ENCODE results near the gene ZNF229.
"Not testable (repeated sequence)": the region's sequence is repeated elsewhere in the genome, so short reads cannot be mapped to it uniquely, and the experiment has no call there.

Gene ZNF229

GRCh38 chr19:44447916-44448674, at the start of gene ZNF229:
ZNF229 (minus strand) TSS chr19:44448472; CDS start chr19:44442847, 5,625 bp downstream.
- DNase-seq (ENCODE audit: low read depth, low spot score), result peak; percentile 63

- no peak for DNase-seq (ENCODE audit: low read depth, low spot score)
Measured at GRCh38 chr19:44496711-44497110, 48.4 kb upstream of the ZNF229 start.

- DNase-seq (ENCODE audit: low read depth, low spot score), result no peak
Measured at GRCh38 chr19:44476559-44477408, 28.5 kb upstream of the ZNF229 start.

GRCh38 chr19:44468730-44469129, 20.5 kb upstream of the ZNF229 start:
- DNase-seq (ENCODE audit: low read depth, low spot score), result not testable (repeated sequence)

- not testable (repeated sequence) for DNase-seq (ENCODE audit: low read depth, low spot score)
Measured at GRCh38 chr19:44462600-44463286, 14.5 kb upstream of the ZNF229 start.

GRCh38 chr19:44456016-44456415, 7.7 kb upstream of the ZNF229 start:
- DNase-seq (ENCODE audit: low read depth, low spot score), result not testable (repeated sequence)

GRCh38 chr19:44455100-44455499, 6.8 kb upstream of the ZNF229 start:
- no peak for DNase-seq (ENCODE audit: low read depth, low spot score)

- no peak for DNase-seq (ENCODE audit: low read depth, low spot score)
Measured at GRCh38 chr19:44452367-44452766, 4.1 kb upstream of the ZNF229 start.

GRCh38 chr19:44451687-44452086, 3.4 kb upstream of the ZNF229 start:
- DNase-seq (ENCODE audit: low read depth, low spot score), result no peak

GRCh38 chr19:44438441-44438840, 9.8 kb downstream of the ZNF229 start:
- DNase-seq (ENCODE audit: low read depth, low spot score), result no peak

GRCh38 chr19:44435441-44435840, 12.8 kb downstream of the ZNF229 start:
- DNase-seq (ENCODE audit: low read depth, low spot score), result no peak

GRCh38 chr19:44430956-44431355, 17.3 kb downstream of the ZNF229 start:
- DNase-seq (ENCODE audit: low read depth, low spot score), result no peak

- not testable (repeated sequence) for DNase-seq (ENCODE audit: low read depth, low spot score)
Measured at GRCh38 chr19:44415553-44415952, 32.7 kb downstream of the ZNF229 start.

GRCh38 chr19:44401139-44402115, 46.8 kb downstream of the ZNF229 start, which contains the start of gene ZNF285:
ZNF285 (minus strand) TSS chr19:44401608; CDS start chr19:44397213, 4,395 bp downstream.
- DNase-seq (ENCODE audit: low read depth, low spot score), result peak; percentile 82

GRCh38 chr19:44389268-44389667, 59.0 kb downstream of the ZNF229 start:
- not testable (repeated sequence) for DNase-seq (ENCODE audit: low read depth, low spot score)
